BE2C (cell line): ENCODE measurements around the gene SYNPO2.

Source experiments
- DNase-seq: peaks from one replicate; pipeline ENCODE4 v3.0.0-alpha.2; 2020
- H3K27me3 ChIP-seq: fragments of 250-450 bp; sonication (Bioruptor Pico); 2 replicates; pipeline ENCODE4 v1.5.1; 2020; ENCODE audit warnings: mild to moderate bottlenecking
- H3K36me3 ChIP-seq: fragments of 250-450 bp; sonication (Bioruptor Pico); 2 replicates; pipeline ENCODE4 v1.5.1; 2020; ENCODE audit warnings: mild to moderate bottlenecking
- H3K4me1 ChIP-seq: fragments of 250-450 bp; sonication (Bioruptor Pico); 2 replicates; pipeline ENCODE4 v1.5.1; 2020
- H3K4me3 ChIP-seq: 2 replicates; pipeline ENCODE4 v1.5.1; 2011; ENCODE audit warnings: low read depth, low read length
- H3K9me3 ChIP-seq: fragments of 250-450 bp; sonication (Bioruptor Pico); 2 replicates; pipeline ENCODE4 v1.5.1; 2020
- TF ChIP-seq, protein P1 (sequence below): IDR thresholded peaks from 2 replicates; pipeline ENCODE4 v1.5.1; 2012; ENCODE audit warnings: mild to moderate bottlenecking, low read depth, low read length

SYNPO2 gene

GRCh38 chr4:118879409-118879808 is 9.2 kb upstream of the SYNPO2 start:
- H3K4me3 ChIP-seq: no peak overlapping the region
- H3K9me3 ChIP-seq: peaks cover 3% of the 10 kb centered on the region; the same call in 1 of the 2 replicates
- DNase-seq: no peak
- no peaks in the 10 kb centered on the region for H3K27me3 ChIP-seq
- no peaks in the 10 kb centered on the region for H3K4me1 ChIP-seq
- TF ChIP-seq, protein P1, sequence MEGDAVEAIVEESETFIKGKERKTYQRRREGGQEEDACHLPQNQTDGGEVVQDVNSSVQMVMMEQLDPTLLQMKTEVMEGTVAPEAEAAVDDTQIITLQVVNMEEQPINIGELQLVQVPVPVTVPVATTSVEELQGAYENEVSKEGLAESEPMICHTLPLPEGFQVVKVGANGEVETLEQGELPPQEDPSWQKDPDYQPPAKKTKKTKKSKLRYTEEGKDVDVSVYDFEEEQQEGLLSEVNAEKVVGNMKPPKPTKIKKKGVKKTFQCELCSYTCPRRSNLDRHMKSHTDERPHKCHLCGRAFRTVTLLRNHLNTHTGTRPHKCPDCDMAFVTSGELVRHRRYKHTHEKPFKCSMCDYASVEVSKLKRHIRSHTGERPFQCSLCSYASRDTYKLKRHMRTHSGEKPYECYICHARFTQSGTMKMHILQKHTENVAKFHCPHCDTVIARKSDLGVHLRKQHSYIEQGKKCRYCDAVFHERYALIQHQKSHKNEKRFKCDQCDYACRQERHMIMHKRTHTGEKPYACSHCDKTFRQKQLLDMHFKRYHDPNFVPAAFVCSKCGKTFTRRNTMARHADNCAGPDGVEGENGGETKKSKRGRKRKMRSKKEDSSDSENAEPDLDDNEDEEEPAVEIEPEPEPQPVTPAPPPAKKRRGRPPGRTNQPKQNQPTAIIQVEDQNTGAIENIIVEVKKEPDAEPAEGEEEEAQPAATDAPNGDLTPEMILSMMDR: no peak
- H3K36me3 ChIP-seq: no peaks in the 10 kb centered on the region

- TF ChIP-seq, protein P1: no peak
Measured at GRCh38 chr4:118881512-118882146, 7.0 kb upstream of the SYNPO2 start.

GRCh38 chr4:118883861-118884260 is 4.8 kb upstream of the SYNPO2 start:
- Histone ChIP-seq H3K9me3 (no peaks in the 10 kb centered on the region), H3K4me3 (no peak overlapping the region), H3K4me1 (no peaks in the 10 kb centered on the region), H3K36me3 (no peaks in the 10 kb centered on the region), H3K27me3 (no peaks in the 10 kb centered on the region)
- DNase-seq: no peak
- TF ChIP-seq, protein P1: peak; percentile 63

More at GRCh38 chr4:118881512-118882146, 7.0 kb upstream of the SYNPO2 start:
- no peaks in the 10 kb centered on the region for H3K9me3 ChIP-seq
- H3K36me3 ChIP-seq: no peaks in the 10 kb centered on the region
- no peaks in the 10 kb centered on the region for H3K27me3 ChIP-seq
- no peaks in the 10 kb centered on the region for H3K4me1 ChIP-seq
- H3K4me3 ChIP-seq: no peak overlapping the region
- no peak for DNase-seq

DNA sequence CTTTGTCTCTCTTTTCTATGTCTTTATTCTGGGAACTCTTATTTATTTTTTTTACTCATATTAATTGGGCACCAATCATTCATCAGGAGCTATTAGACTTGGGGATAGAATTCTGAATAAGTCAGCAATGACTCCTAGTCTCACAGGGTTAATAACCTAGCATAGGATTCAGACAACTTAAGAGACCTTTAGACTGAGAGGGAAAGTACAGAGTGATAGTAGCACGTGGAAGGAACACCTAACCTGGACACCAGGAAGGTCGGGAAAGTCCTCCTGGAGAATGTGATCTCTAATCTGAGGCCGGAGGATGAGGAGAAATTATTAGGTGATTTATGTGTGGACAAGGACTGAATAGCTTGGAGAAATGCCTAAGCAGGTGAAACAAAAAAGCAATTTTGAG is 3.9 kb upstream of the SYNPO2 start:
- H3K27me3 ChIP-seq: no peaks in the 10 kb centered on the region
- TF ChIP-seq, protein P1: no peak

GRCh38 chr4:118889312-118889691 is 648 bp downstream of the SYNPO2 start:
- H3K4me3 ChIP-seq: peak overlapping the region; percentile 76
- TF ChIP-seq, protein P1: no peak
- DNase-seq: no peak

More for the DNA sequence above, 3.9 kb upstream of the SYNPO2 start:
- no peaks in the 10 kb centered on the region for H3K4me1 ChIP-seq
- no peaks in the 10 kb centered on the region for H3K36me3 ChIP-seq
- H3K4me3 ChIP-seq: no peak overlapping the region
- no peaks in the 10 kb centered on the region for H3K9me3 ChIP-seq
- DNase-seq: no peak

DNA sequence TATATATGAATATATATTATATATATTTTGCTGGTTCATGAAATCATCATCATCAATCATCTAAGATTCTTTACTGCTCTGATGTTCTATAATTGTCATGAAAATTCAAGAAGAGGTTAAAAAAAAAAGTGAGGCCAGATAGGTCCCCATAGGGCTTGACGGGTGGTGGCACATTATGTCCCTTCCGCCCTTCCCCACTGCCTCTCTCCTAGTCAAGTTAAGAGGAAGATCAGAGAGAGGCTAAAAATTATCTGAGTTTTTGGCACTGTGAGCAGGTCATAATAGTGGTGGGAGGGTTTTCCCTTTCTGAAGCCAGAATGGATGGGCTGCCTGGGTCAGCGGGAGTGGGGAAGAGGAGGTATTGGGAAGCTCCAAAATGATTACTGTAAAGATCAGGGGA is 5.4 kb downstream of the SYNPO2 start:
- H3K27me3 ChIP-seq: no peaks in the 10 kb centered on the region
- H3K36me3 ChIP-seq: peaks cover 22% of the 10 kb centered on the region
- TF ChIP-seq, protein P1: no peak
- H3K9me3 ChIP-seq: no peaks in the 10 kb centered on the region
- H3K4me3 ChIP-seq: peak overlapping the region; percentile 76
- H3K4me1 ChIP-seq: peaks cover 26% of the 10 kb centered on the region
- no peak for DNase-seq

More at GRCh38 chr4:118889312-118889691, 648 bp downstream of the SYNPO2 start:
- no peaks in the 10 kb centered on the region for H3K4me1 ChIP-seq
- H3K9me3 ChIP-seq: no peaks in the 10 kb centered on the region
- no peaks in the 10 kb centered on the region for H3K27me3 ChIP-seq
- H3K36me3 ChIP-seq: peaks cover 17% of the 10 kb centered on the region
